IMR-90 (cell line): ENCODE data around the gene PHLDA2. TPM values are rescaled to one million over a fixed set of nuclear protein-coding genes. Genes with fewer than 3 reads are reported as not detected.

ENCODE experiments used
- ATAC-seq: fragments of 200-7000 bp; cut with Tn5 transposase; 2 replicates; pipeline ENCODE4 v1.9.1; 2020; ENCODE audit warnings: low read depth, mild to moderate bottlenecking, moderate library complexity
- BruUV-seq: library from RNA; stranded (reverse); fragments of 400-500 nt; replicated peaks from 2 replicates; lab custom pipeline; 2021; lab: Mats Ljungman, UMichigan
- CTCF ChIA-PET: fragments of 300-600 bp; formaldehyde crosslinking; extraction: SDS; loops from one replicate; lab custom pipeline; 2021; ENCODE audit warnings: antibody characterized with exemption; lab: Yijun Ruan, JAX
- POLR2A ChIA-PET: fragments of 300-600 bp; sonication (Branson Sonifier 250); formaldehyde crosslinking; loops from one replicate; lab custom pipeline; 2022; ENCODE audit warnings: antibody characterized with exemption; ENCODE audit not compliant: unreplicated experiment; lab: Charles Lee
- DNase-seq: peaks from one replicate; pipeline ENCODE4 v3.0.0; 2013
- H2AFZ ChIP-seq: replicated peaks from 2 replicates; pipeline ENCODE3; 2013; ENCODE audit warnings: low read length, mild to moderate bottlenecking; ENCODE audit not compliant: poor library complexity
- H2AK5ac ChIP-seq: 2 replicates; pipeline ENCODE4 v1.6.1; 2013; ENCODE audit warnings: low read depth, low read length, inconsistent platforms
- H2AK9ac ChIP-seq: replicated peaks from 2 replicates; pipeline ENCODE3; 2013; ENCODE audit warnings: mild to moderate bottlenecking, low read depth, low read length, moderate library complexity; ENCODE audit not compliant: poor library complexity
- H2BK120ac ChIP-seq: 2 replicates; pipeline ENCODE4 v1.6.1; 2013; ENCODE audit warnings: low read depth, low read length, inconsistent platforms
- H2BK15ac ChIP-seq: 3 replicates; pipeline ENCODE4 v1.6.1; 2013; ENCODE audit warnings: low read depth, low read length, inconsistent platforms
- H2BK20ac ChIP-seq: 2 replicates; pipeline ENCODE4 v1.6.1; 2013; ENCODE audit warnings: low read depth, mild to moderate bottlenecking, inconsistent platforms, low read length, moderate library complexity
- H2BK5ac ChIP-seq: 2 replicates; pipeline ENCODE4 v1.6.1; 2013; ENCODE audit warnings: mild to moderate bottlenecking, low read depth, low read length, inconsistent platforms; ENCODE audit not compliant: poor library complexity, severe bottlenecking
- H3K14ac ChIP-seq: replicated peaks from 2 replicates; pipeline ENCODE4 v1.6.1; 2013; ENCODE audit warnings: low read depth, low read length, inconsistent platforms
- H3K18ac ChIP-seq: 2 replicates; pipeline ENCODE4 v1.6.1; 2013; ENCODE audit warnings: low read depth, low read length, control low read depth
- H3K23ac ChIP-seq: 2 replicates; pipeline ENCODE4 v1.6.1; 2013; ENCODE audit warnings: low read depth, low read length, inconsistent platforms
- H3K27ac ChIP-seq: 2 replicates; pipeline ENCODE4 v1.5.1; 2013; ENCODE audit warnings: mild to moderate bottlenecking, control low read depth, low read length; ENCODE audit not compliant: insufficient read depth
- H3K27me3 ChIP-seq: 2 replicates; pipeline ENCODE4 v1.6.1; 2013; ENCODE audit warnings: low read length; ENCODE audit not compliant: control insufficient read depth, insufficient read depth
- H3K36me3 ChIP-seq: 2 replicates; pipeline ENCODE4 v1.6.1; 2013; ENCODE audit warnings: low read length, mixed read lengths; ENCODE audit not compliant: control insufficient read depth, insufficient read depth
- H3K4ac ChIP-seq: 2 replicates; pipeline ENCODE4 v1.6.1; 2013; ENCODE audit warnings: low read depth, low read length, inconsistent platforms
- H3K4me1 ChIP-seq: 2 replicates; pipeline ENCODE4 v1.6.1; 2013; ENCODE audit warnings: low read length, mixed read lengths; ENCODE audit not compliant: control insufficient read depth, insufficient read depth
- H3K4me2 ChIP-seq: 2 replicates; pipeline ENCODE4 v1.6.1; 2013; ENCODE audit warnings: low read depth, mild to moderate bottlenecking, control low read depth, low read length, moderate library complexity
- H3K4me3 ChIP-seq: 2 replicates; pipeline ENCODE4 v1.5.1; 2013; ENCODE audit warnings: low read depth, mild to moderate bottlenecking, control low read depth, low read length, moderate library complexity; ENCODE audit not compliant: insufficient read depth
- H3K56ac ChIP-seq: 2 replicates; pipeline ENCODE4 v1.6.1; 2013; ENCODE audit warnings: low read length, inconsistent platforms; ENCODE audit not compliant: insufficient read depth; ENCODE audit errors: extremely low read depth
- H3K79me1 ChIP-seq, 2 experiments: 2 replicates each; pipeline ENCODE4 v1.6.1; 2013; ENCODE audit warnings: low read length in 2 of 2, inconsistent platforms in 1 of 2, low read depth in 1 of 2
- H3K9ac ChIP-seq: 2 replicates; pipeline ENCODE4 v1.6.1; 2013; ENCODE audit warnings: low read depth, low read length, control low read depth
- H3K9me1 ChIP-seq: 2 replicates; pipeline ENCODE4 v1.6.1; 2013; ENCODE audit warnings: low read length, inconsistent platforms; ENCODE audit not compliant: insufficient read depth
- H3K9me3 ChIP-seq: 2 replicates; pipeline ENCODE4 v1.6.1; 2013; ENCODE audit warnings: low read length; ENCODE audit not compliant: control insufficient read depth, insufficient read depth
- H4K20me1 ChIP-seq: 2 replicates; pipeline ENCODE4 v1.6.1; 2013; ENCODE audit warnings: low read length, inconsistent platforms; ENCODE audit not compliant: insufficient read depth
- H4K5ac ChIP-seq: 2 replicates; pipeline ENCODE4 v1.6.1; 2013; ENCODE audit warnings: mild to moderate bottlenecking, low read depth, low read length, control low read depth
- H4K8ac ChIP-seq, 2 experiments: 2 replicates each; pipeline ENCODE4 v1.6.1; 2013; ENCODE audit warnings: low read depth in 2 of 2, low read length in 2 of 2, control low read depth in 1 of 2, inconsistent platforms in 1 of 2
- H4K91ac ChIP-seq: 2 replicates; pipeline ENCODE4 v1.6.1; 2013; ENCODE audit warnings: low read depth, low read length, inconsistent platforms; ENCODE audit not compliant: insufficient read depth
- BHLHE40 ChIP-seq: fragments of 150-350 bp; IDR thresholded peaks from 2 replicates; pipeline ENCODE4 v1.6.1; 2016; ENCODE audit warnings: mild to moderate bottlenecking, low read depth, low read length
- CHD1 ChIP-seq: IDR thresholded peaks from 2 replicates; pipeline ENCODE4 v1.6.1; 2012; ENCODE audit warnings: low read depth, low read length, improper control_type of control experiment
- FOS ChIP-seq: fragments of 150-350 bp; IDR thresholded peaks from 2 replicates; pipeline ENCODE4 v1.6.1; 2016; ENCODE audit warnings: low read depth, low read length
- MAFK ChIP-seq: IDR thresholded peaks from 2 replicates; pipeline ENCODE4 v1.6.1; 2012; ENCODE audit warnings: low read depth, low read length, improper control_type of control experiment
- MAZ ChIP-seq: IDR thresholded peaks from 2 replicates; pipeline ENCODE4 v1.6.1; 2012; ENCODE audit warnings: low read depth, mild to moderate bottlenecking, low read length, improper control_type of control experiment, moderate library complexity, borderline replicate concordance
- MXI1 ChIP-seq: IDR thresholded peaks from 2 replicates; pipeline ENCODE4 v1.6.1; 2012; ENCODE audit warnings: low read depth, mild to moderate bottlenecking, low read length, moderate library complexity, borderline replicate concordance
- NFE2L2 ChIP-seq: fragments of 150-350 bp; IDR thresholded peaks from 2 replicates; pipeline ENCODE4 v1.6.1; 2016; ENCODE audit warnings: low read depth, mild to moderate bottlenecking, low read length
- RAD21 ChIP-seq: IDR thresholded peaks from 2 replicates; pipeline ENCODE4 v1.6.1; 2012; ENCODE audit warnings: low read length, improper control_type of control experiment
- SMC3 ChIP-seq: fragments of 150-350 bp; IDR thresholded peaks from 2 replicates; pipeline ENCODE4 v1.6.1; 2016; ENCODE audit warnings: low read depth, mild to moderate bottlenecking, antibody characterized with exemption, low read length, moderate library complexity
- WGBS, 2 experiments: methylation state at CpG; one replicate each; pipeline versions ENCODE4 v1.1.5 to v1.1.7; 2013; ENCODE audit warnings: missing lambda C conversion rate in 2 of 2; ENCODE audit not compliant: insufficient read length in 1 of 2; ENCODE audit errors: extremely low coverage in 2 of 2; 5-methylcytosine and 5-hydroxymethylcytosine counted together
- dilution Hi-C: fragments of 300-500 bp; cut with HindIII; formaldehyde crosslinking; loops from one replicate; pipeline ENCODE4 v1.14.3; 2018; ENCODE audit warnings: low sequenced_read_pairs; ENCODE audit not compliant: unreplicated experiment
- in situ Hi-C: fragments of 300-500 bp; cut with MboI; formaldehyde crosslinking; loops from 3 replicates; pipeline ENCODE4 v1.14.3; 2019; ENCODE audit warnings: low sequenced_read_pairs, inconsistent platforms, mixed read lengths
- intact Hi-C: fragments of 100-400 bp; cut with micrococcal nuclease; formaldehyde crosslinking; loops from 2 replicates; pipeline ENCODE4 v1.10.0; 2022
- polyA plus RNA-seq, 3 experiments: library from polyadenylated mRNA; depleted of rRNA; stranded (reverse); fragments of >200 nt; gene quantifications; 2 replicates each; pipeline ENCODE4 v1.2.3, GENCODE V29; 2012; ENCODE audit warnings: low replicate concordance in 1 of 3
- total RNA-seq: library from RNA; depleted of rRNA; stranded (reverse); fragments of >200 nt; gene quantifications from 2 replicates; pipeline ENCODE4 v1.2.3, GENCODE V29; 2012
- TF ChIP-seq, protein P1 (sequence below): fragments of 150-350 bp; IDR thresholded peaks from 2 replicates; pipeline ENCODE4 v1.6.1; 2017; ENCODE audit warnings: mild to moderate bottlenecking, antibody characterized with exemption, low read length, low read depth
- TF ChIP-seq, protein P2 (sequence below): conservative IDR thresholded peaks from 2 replicates; pipeline ENCODE4 v1.5.1; 2012; ENCODE audit warnings: mild to moderate bottlenecking, low read depth, low read length, improper control_type of control experiment
- TF ChIP-seq, protein P3 (sequence below): fragments of 150-350 bp; IDR thresholded peaks from 2 replicates; pipeline ENCODE4 v1.6.1; 2016; ENCODE audit warnings: low read depth, mild to moderate bottlenecking, low read length, moderate library complexity, borderline replicate concordance

PHLDA2 gene
- total and polyA plus RNA-seq, 2 of the 4 experiments (the other 2 are of a cell fraction), result 3.8 to 89.0 TPM

DNA sequence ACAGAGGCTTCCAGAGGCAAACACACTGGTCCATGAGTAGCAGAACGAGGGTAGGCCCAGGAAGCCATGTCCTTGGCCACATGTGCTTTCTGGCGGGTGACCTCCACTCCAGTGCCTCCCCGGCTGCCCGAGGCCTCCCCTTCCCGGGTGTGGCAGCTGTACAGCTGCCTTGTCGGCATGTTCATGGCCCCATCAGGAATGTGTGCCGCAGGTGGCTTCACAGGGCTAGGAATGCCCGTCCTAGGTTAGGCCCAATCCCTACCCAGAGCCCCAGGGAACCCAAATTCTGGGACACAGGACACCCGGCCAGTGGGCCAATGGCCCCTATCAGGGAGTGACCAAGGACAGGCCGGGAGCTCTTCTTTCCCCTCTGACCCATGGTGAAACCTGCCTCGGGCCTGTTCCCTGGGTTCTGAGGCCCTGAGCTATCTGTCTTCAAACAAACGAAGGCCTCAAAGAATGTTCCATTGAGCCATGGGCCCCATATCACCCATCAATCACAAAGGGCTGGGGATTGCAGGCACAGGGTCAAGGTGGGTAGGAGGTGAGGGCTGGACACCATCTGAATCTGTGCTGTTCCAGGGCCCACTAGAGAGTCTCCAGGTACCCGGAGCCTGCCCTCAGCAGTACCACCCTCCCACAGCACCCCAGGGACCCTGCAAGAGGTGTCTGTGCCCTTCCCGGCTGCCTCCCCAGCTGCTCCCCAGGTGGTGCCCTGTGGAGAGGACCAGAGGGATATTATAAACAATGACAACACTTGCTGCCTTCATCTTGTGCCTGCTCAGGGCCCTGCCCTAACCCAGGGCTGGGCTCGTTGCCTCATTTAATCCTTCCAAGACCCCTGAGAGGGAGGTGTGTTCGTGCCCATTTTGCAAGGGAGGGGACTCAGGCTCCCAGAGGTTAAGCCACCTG lies 39.6 kb downstream of the PHLDA2 start:
- peak overlapping the region; percentile 51; the same call in 1 of the 2 replicates for H3K4ac ChIP-seq
- H3K23ac ChIP-seq, result no peak overlapping the region
- peaks cover 31% of the 10 kb centered on the region for H3K4me1 ChIP-seq
- no peak overlapping the region; a peak in 1 of 4 replicates for H4K8ac ChIP-seq
- H3K9ac ChIP-seq, result no peak overlapping the region
- H3K27me3 ChIP-seq, result no peaks in the 10 kb centered on the region
- no peak overlapping the region for H3K4me2 ChIP-seq
- no peak overlapping the region for H3K27ac ChIP-seq
- no peak overlapping the region for H3K18ac ChIP-seq
- in situ Hi-C loops (loop anchor here (5.0 to 25.0 kb wide), 3 partner anchors 357 to 702 kb away; no protein-coding TSS in a partner anchor), intact Hi-C loops (loop anchor here (5.0 to 10.0 kb wide), 3 partner anchors 103 to 695 kb away; partner anchors contain the start of gene NAP1L4), dilution Hi-C loops (no loop called here)
- DNase-seq, result no peak
- no peak overlapping the region for H4K5ac ChIP-seq
- H2AK5ac ChIP-seq, result peak overlapping the region; percentile 47; the same call in 1 of the 2 replicates
- H3K14ac ChIP-seq, result 0 out of 2 replicates have a peak overlapping the region, but pooled peaks have one; percentile 40
- peaks cover 6% of the 10 kb centered on the region for H4K20me1 ChIP-seq
- CTCF ChIA-PET, result interaction anchor here (0.6 to 11.0 kb wide), 2 partner anchors 78 to 357 kb away, joined by 3 to 116 read pairs; no protein-coding TSS in a partner anchor
- peak overlapping the region; percentile 93 for H2AK9ac ChIP-seq
- H3K56ac ChIP-seq, result no peak overlapping the region
- H2BK20ac ChIP-seq, result no peak overlapping the region
- peak overlapping the region; percentile 13 for H2AFZ ChIP-seq
- ATAC-seq, result no peak
- H3K9me1 ChIP-seq, result 0 out of 2 replicates have a peak, but pooled peaks cover 3% of the 10 kb centered on the region
- BruUV-seq, result no TSS peak
- peak overlapping the region; percentile 37 for H4K91ac ChIP-seq
- H3K36me3 ChIP-seq, result no peaks in the 10 kb centered on the region
- no peaks in the 10 kb centered on the region for H3K9me3 ChIP-seq
- H2BK5ac ChIP-seq, result no peak overlapping the region
- no peak overlapping the region for H3K4me3 ChIP-seq
- 90% methylated on average over 8 of the region's 16 CpGs; no CpG with 5 or more reads in 1 of the 2 experiments for WGBS, 2 experiments
- H2BK120ac ChIP-seq, result peak overlapping the region; percentile 52
- peak overlapping the region; percentile 6; the same call in 1 of the 3 replicates for H2BK15ac ChIP-seq
- POLR2A ChIA-PET, result interaction anchor here (0.5 kb wide), 1 partner anchor 334 kb away, joined by 5 read pairs; no protein-coding TSS in a partner anchor
- no peaks in the 10 kb centered on the region; a peak in 1 of 4 replicates for H3K79me1 ChIP-seq
- TF ChIP-seq, protein P1, sequence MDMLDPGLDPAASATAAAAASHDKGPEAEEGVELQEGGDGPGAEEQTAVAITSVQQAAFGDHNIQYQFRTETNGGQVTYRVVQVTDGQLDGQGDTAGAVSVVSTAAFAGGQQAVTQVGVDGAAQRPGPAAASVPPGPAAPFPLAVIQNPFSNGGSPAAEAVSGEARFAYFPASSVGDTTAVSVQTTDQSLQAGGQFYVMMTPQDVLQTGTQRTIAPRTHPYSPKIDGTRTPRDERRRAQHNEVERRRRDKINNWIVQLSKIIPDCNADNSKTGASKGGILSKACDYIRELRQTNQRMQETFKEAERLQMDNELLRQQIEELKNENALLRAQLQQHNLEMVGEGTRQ, result no peak
- TF ChIP-seq RAD21, result no peak
- no peak for TF ChIP-seq NFE2L2
- no peak for TF ChIP-seq MXI1
- TF ChIP-seq, protein P2, sequence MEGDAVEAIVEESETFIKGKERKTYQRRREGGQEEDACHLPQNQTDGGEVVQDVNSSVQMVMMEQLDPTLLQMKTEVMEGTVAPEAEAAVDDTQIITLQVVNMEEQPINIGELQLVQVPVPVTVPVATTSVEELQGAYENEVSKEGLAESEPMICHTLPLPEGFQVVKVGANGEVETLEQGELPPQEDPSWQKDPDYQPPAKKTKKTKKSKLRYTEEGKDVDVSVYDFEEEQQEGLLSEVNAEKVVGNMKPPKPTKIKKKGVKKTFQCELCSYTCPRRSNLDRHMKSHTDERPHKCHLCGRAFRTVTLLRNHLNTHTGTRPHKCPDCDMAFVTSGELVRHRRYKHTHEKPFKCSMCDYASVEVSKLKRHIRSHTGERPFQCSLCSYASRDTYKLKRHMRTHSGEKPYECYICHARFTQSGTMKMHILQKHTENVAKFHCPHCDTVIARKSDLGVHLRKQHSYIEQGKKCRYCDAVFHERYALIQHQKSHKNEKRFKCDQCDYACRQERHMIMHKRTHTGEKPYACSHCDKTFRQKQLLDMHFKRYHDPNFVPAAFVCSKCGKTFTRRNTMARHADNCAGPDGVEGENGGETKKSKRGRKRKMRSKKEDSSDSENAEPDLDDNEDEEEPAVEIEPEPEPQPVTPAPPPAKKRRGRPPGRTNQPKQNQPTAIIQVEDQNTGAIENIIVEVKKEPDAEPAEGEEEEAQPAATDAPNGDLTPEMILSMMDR, result no peak
- no peak for TF ChIP-seq SMC3
- no peak for TF ChIP-seq CHD1
- TF ChIP-seq MAFK, result no peak
- TF ChIP-seq, protein P3, sequence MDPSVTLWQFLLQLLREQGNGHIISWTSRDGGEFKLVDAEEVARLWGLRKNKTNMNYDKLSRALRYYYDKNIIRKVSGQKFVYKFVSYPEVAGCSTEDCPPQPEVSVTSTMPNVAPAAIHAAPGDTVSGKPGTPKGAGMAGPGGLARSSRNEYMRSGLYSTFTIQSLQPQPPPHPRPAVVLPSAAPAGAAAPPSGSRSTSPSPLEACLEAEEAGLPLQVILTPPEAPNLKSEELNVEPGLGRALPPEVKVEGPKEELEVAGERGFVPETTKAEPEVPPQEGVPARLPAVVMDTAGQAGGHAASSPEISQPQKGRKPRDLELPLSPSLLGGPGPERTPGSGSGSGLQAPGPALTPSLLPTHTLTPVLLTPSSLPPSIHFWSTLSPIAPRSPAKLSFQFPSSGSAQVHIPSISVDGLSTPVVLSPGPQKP, result no peak
- no peak for TF ChIP-seq FOS
- TF ChIP-seq MAZ, result no peak
- no peak for TF ChIP-seq BHLHE40
